A549 (cell line): Measurements from ENCODE around the gene THBD.

ENCODE experiments used
- CTCF ChIP-seq: fragments of >200 bp; sonication (Bioruptor Twin); formaldehyde crosslinking; IDR thresholded peaks from 3 replicates; pipeline ENCODE4 v1.5.1; 2016
- EHMT2 ChIP-seq: fragments of 200-600 bp; sonication (generic); IDR thresholded peaks from 2 replicates; pipeline ENCODE4 v1.6.1; 2016; ENCODE audit warnings: antibody characterized with exemption, low read depth, mild to moderate bottlenecking, moderate library complexity
- KDM1A ChIP-seq: fragments of 200-600 bp; sonication (generic); IDR thresholded peaks from 2 replicates; pipeline ENCODE4 v1.6.1; 2016; ENCODE audit warnings: low read depth, mild to moderate bottlenecking
- POLR2A ChIP-seq: IDR thresholded peaks from 2 replicates; pipeline ENCODE4 v1.6.1; 2012; ENCODE audit warnings: mild to moderate bottlenecking, low read length
- RNF2 ChIP-seq: fragments of 200-600 bp; sonication (generic); IDR thresholded peaks from 2 replicates; pipeline ENCODE4 v1.6.1; 2016; ENCODE audit warnings: low read depth, mild to moderate bottlenecking, antibody characterized with exemption, moderate library complexity, borderline replicate concordance

GRCh38 chr20:23086931-23087411 is 37.5 kb upstream of the THBD start:
- TF ChIP-seq CTCF (no peak), KDM1A (no peak), EHMT2 (no peak), RNF2 (no peak), POLR2A (no peak)
